Measurements from ENCODE around the gene CHAC1.
A peak's percentile ranks its signal among the peaks of the same experiment; 100 is the strongest.

CHAC1 gene

DNA sequence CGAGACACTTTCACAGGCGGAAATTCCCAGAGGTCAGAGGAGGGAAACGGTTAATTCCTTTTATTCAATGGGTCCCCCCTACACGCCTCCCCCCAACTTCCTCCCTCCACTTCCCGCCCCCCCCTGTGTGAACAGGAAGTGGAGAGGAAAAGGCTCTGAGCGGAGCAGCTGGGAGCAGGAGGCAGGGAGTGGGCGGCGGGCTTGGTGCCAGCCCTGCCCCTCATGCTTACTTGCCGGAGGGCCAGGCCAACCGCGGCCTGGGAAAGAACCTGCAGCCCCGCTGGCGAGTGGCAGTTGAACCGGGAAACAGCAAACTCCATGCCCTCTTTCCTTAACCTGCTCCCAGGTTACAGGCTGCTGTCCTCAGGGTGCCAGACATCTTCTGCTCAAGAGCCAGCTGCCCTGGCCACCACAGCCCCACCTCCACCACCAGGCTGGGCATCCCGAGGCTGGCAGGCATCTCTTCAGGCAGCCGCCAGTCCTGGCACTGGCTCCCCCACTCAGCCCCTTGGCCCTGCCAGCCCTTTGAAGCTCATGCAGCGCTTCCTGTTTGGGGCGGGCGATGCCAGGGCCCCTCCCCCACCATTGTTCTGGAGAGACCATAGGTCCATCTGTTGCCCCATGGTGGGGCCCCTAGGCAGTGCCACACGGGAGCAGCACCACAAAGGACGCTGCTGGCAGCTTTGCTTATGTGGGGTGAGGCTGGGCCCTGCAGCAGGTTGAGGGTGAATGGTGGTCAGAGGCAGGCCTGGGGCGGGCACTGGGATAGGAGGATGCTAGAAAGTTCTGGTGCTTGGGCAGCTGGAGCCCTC is 46.1 kb upstream of the CHAC1 start:
- H3K27me3 ChIP-seq (replicated peaks; ENCODE audit: insufficient read depth, low read length), result no peaks in the 10 kb centered on the region
- peaks cover 18% of the 10 kb centered on the region for H3F3A ChIP-seq (ENCODE audit: insufficient read depth, low read length)
- no peak for DNase-seq
- no peak overlapping the region for H3K27ac ChIP-seq (ENCODE audit: low read length)
- no peaks in the 10 kb centered on the region for H4K20me1 ChIP-seq (ENCODE audit: insufficient read depth, low read length)
- peak overlapping the region; percentile 67 for H3K9ac ChIP-seq (ENCODE audit: low read length)
- H3K4me2 ChIP-seq (ENCODE audit: low read depth, low read length), result peak overlapping the region; percentile 100
- H3K9me3 ChIP-seq (replicated peaks; ENCODE audit: insufficient read depth, low read length), result no peaks in the 10 kb centered on the region
- TF ChIP-seq EZH2phosphoT487 (IDR thresholded peaks at IDR 0.05; ENCODE audit: low read length) (no peak), EZH2 (optimal IDR thresholded peaks at IDR 0.05; ENCODE audit: low read depth, low read length) (no peak)
- TF ChIP-seq, protein P1, sequence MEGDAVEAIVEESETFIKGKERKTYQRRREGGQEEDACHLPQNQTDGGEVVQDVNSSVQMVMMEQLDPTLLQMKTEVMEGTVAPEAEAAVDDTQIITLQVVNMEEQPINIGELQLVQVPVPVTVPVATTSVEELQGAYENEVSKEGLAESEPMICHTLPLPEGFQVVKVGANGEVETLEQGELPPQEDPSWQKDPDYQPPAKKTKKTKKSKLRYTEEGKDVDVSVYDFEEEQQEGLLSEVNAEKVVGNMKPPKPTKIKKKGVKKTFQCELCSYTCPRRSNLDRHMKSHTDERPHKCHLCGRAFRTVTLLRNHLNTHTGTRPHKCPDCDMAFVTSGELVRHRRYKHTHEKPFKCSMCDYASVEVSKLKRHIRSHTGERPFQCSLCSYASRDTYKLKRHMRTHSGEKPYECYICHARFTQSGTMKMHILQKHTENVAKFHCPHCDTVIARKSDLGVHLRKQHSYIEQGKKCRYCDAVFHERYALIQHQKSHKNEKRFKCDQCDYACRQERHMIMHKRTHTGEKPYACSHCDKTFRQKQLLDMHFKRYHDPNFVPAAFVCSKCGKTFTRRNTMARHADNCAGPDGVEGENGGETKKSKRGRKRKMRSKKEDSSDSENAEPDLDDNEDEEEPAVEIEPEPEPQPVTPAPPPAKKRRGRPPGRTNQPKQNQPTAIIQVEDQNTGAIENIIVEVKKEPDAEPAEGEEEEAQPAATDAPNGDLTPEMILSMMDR (IDR thresholded peaks at IDR 0.05; ENCODE audit: low read length), result no peak
- peaks cover 16% of the 10 kb centered on the region for H3K4me1 ChIP-seq (ENCODE audit: low read length)
- H3K36me3 ChIP-seq (replicated peaks; ENCODE audit: insufficient read depth, low read length), result no peaks in the 10 kb centered on the region
- H2AFZ ChIP-seq (ENCODE audit: low read length), result peak overlapping the region; percentile 98
- no peaks in the 10 kb centered on the region for H3K9me2 ChIP-seq (replicated peaks; ENCODE audit: insufficient read depth, low read length)
- H3K79me2 ChIP-seq (ENCODE audit: low read length), result no peaks in the 10 kb centered on the region
- H3K4me3 ChIP-seq (ENCODE audit: low read length), result peak overlapping the region; percentile 76

DNA sequence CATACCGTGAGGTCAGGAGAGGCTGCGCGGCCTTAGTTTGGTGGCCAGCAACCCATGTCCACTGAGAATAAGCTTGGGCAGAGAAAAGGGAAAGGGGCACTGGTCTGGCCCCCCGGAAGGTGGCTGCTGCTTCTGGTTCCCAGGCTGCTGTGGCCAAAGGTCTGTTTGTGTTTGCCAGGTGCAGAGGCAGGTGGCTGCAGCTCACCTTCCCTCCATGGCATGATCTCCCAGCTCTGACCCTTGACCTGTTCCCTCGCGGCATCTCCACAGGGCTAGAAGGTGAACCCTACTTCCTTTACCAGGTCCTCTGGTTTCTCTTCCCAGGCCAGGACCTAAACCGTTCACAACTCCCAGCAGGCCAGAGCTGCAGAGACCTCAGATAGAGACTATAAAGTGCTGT is 45.2 kb upstream of the CHAC1 start:
- H3K4me1 ChIP-seq (ENCODE audit: low read length), result peaks cover 16% of the 10 kb centered on the region
- no peaks in the 10 kb centered on the region for H3K27me3 ChIP-seq (replicated peaks; ENCODE audit: insufficient read depth, low read length)
- no peaks in the 10 kb centered on the region for H3K9me3 ChIP-seq (replicated peaks; ENCODE audit: insufficient read depth, low read length)
- DNase-seq, result no peak
- H3K36me3 ChIP-seq (replicated peaks; ENCODE audit: insufficient read depth, low read length), result no peaks in the 10 kb centered on the region
- no peaks in the 10 kb centered on the region for H3K79me2 ChIP-seq (ENCODE audit: low read length)
- no peak overlapping the region for H3K27ac ChIP-seq (ENCODE audit: low read length)
- H3K9me2 ChIP-seq (replicated peaks; ENCODE audit: insufficient read depth, low read length), result no peaks in the 10 kb centered on the region
- no peaks in the 10 kb centered on the region for H4K20me1 ChIP-seq (ENCODE audit: insufficient read depth, low read length)
- H3K4me3 ChIP-seq (ENCODE audit: low read length), result no peak overlapping the region
- H3F3A ChIP-seq (ENCODE audit: insufficient read depth, low read length), result peaks cover 18% of the 10 kb centered on the region
- TF ChIP-seq EZH2 (optimal IDR thresholded peaks at IDR 0.05; ENCODE audit: low read depth, low read length), result no peak
- TF ChIP-seq, protein P1 (IDR thresholded peaks at IDR 0.05; ENCODE audit: low read length), result no peak
- no peak for TF ChIP-seq EZH2phosphoT487 (IDR thresholded peaks at IDR 0.05; ENCODE audit: low read length)
- H2AFZ ChIP-seq (ENCODE audit: low read length), result no peak overlapping the region
- no peak overlapping the region for H3K9ac ChIP-seq (ENCODE audit: low read length)
- no peak overlapping the region for H3K4me2 ChIP-seq (ENCODE audit: low read depth, low read length)

DNA sequence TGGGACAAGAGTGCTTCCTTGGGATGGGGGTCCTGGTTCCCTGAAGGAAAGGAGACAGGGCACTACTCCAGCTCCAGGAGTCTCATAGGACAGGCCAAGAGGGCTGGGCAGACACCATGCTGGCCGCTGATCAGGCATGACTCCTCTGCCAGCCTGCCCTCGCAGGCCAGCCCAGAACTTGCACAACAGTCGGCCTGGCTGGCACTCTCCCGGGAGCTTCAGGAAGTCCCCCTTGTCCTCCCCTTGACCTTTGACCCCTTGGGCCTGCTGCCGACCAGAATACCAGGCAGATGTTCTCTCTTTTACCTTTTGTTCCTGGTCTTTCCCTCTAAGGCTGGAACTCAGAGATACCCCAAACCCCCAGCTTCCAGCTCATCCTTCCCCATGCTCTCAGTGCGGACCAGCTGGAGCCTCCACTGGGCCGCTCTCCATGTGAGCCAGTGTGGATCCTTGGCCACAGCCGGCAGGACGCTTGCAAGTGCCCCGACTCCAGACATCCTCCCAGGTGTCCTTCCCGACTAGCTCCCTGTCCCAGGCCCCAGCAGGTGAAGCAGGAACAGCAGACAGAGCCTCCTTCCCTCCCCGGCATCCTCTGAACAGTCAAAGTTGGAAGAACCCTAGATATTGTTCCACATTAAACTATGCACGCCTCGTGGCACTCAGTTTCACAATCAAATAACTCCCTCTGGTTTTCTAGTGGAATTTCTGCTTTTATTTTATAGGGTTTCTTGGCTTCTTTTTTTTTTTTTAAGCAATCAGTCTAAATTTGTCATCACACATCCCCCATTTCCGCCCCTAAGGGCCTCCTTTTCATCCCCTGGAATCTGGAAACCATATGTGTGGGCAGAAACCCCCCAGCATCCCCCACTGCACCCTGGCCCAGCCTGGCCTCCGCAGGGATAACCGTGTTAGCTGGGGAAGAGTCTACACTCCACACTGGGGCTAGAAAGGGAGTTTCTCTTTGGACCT is 43.3 kb upstream of the CHAC1 start:
- Histone ChIP-seq H3K9me2 (replicated peaks; ENCODE audit: insufficient read depth, low read length) (no peaks in the 10 kb centered on the region), H3K4me3 (ENCODE audit: low read length) (no peak overlapping the region), H3K9ac (ENCODE audit: low read length) (no peak overlapping the region), H3K79me2 (ENCODE audit: low read length) (no peaks in the 10 kb centered on the region), H3K4me2 (ENCODE audit: low read depth, low read length) (no peak overlapping the region), H3K36me3 (replicated peaks; ENCODE audit: insufficient read depth, low read length) (no peaks in the 10 kb centered on the region), H2AFZ (ENCODE audit: low read length) (no peak overlapping the region), H3F3A (ENCODE audit: insufficient read depth, low read length) (peaks cover 11% of the 10 kb centered on the region; the same call in 1 of the 2 replicates), H3K27ac (ENCODE audit: low read length) (no peak overlapping the region), H3K4me1 (ENCODE audit: low read length) (peaks cover 16% of the 10 kb centered on the region), H3K27me3 (replicated peaks; ENCODE audit: insufficient read depth, low read length) (no peaks in the 10 kb centered on the region), H4K20me1 (ENCODE audit: insufficient read depth, low read length) (no peaks in the 10 kb centered on the region), H3K9me3 (replicated peaks; ENCODE audit: insufficient read depth, low read length) (no peaks in the 10 kb centered on the region)
- DNase-seq, result no peak
- no peak for TF ChIP-seq EZH2 (optimal IDR thresholded peaks at IDR 0.05; ENCODE audit: low read depth, low read length)
- no peak for TF ChIP-seq EZH2phosphoT487 (IDR thresholded peaks at IDR 0.05; ENCODE audit: low read length)
- TF ChIP-seq, protein P1 (IDR thresholded peaks at IDR 0.05; ENCODE audit: low read length), result no peak
